ENCODE data around the gene MYH7B.

MYH7B gene

DNA sequence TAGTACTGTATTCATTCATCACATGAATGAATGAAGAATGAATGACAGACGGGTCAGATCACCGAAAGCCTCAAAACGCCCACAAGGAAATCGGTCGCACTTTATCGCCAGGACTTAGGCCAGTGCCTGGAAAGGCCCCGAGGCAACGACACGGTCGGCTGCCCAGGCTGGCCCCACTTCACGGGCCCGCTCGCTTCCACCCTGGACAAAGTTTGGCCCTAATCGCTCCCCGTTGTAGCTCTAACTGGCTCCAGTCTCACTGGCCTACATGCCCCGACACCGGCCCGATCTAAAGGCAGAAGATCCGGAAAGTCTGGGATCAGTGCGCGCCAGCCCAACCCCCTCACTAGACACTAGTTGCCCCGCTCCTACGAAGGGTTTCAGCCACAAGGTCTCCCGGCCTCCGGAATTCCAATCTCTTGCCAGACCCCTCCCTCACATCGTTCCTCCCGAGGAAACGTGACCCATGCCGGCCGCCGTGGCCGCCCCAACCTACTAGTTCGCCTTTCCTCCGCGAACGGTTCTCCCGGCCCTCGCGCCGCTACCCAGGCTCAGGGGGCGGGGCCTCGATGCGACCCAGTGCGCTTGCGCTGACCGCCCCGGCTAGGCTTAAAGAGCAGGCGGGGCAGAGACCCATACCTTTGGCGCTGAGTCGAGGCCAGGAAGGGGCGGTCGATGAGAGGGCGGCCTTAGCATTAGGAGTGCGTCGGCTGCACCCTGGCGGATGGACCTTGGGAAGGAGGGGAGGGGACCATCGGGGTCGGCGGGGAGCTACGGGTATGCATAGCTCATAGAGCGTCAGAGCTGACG lies at the start of gene MYH7B, which contains the start of gene GSS:
MYH7B (plus strand) TSS at position 638 of the 810 bp plus-strand sequence. CDS start 22,138 bp downstream, outside the sequence.
GSS (minus strand) TSS at position 576 of the 810 bp plus-strand sequence. CDS start 3,954 bp downstream, outside the sequence.
- DNase-seq (ENCODE audit: low spot score): peak; percentile 97

DNA sequence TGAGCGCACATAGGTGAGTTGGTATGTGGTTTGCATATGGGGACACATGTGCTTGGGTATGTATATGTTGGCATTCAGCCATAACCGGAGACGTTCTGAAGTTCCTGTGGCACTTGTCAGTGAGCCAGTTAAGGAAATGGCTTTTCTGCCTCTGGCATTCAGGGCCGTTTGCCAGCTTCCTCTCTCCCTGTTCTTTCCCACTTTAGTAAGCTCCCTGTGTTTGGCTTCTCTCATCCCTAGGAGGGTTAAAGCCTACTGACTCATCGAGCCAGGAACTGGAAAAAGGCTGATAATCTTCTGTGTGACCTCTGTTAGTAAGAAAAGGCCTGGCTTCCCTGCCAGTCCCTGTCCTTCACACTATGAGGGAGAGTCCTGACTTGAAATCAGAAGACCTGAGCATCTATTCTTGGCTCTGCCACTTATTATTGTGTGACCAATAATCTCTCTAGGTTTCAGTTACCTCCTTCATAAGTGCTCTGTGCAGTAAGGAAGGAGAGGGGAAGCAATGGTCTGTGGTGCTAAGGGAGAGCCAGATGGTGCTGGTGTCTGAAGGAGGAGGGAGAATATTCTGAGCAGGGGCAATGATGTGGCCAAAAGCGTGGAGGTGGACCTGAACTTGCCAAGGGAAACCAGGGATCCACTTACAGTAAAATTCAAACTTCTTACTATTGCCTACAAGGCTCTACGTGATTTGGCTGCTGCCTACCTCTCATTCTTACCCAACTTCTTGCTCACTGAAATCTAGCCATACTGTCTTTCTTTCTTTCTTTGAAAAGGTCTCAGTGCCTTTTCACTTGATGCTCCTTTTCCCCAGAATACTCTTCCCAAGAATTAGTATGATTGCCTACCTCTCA lies 47.8 kb upstream of the MYH7B start:
- DNase-seq (ENCODE audit: low spot score): peak; percentile 80

- DNase-seq (ENCODE audit: low spot score): no peak
These were observed 40.5 kb upstream of the MYH7B start for GRCh38 chr20:34915131-34915530.

- DNase-seq (ENCODE audit: low spot score): no peak
These were observed 39.8 kb upstream of the MYH7B start for GRCh38 chr20:34915749-34916455.

DNA sequence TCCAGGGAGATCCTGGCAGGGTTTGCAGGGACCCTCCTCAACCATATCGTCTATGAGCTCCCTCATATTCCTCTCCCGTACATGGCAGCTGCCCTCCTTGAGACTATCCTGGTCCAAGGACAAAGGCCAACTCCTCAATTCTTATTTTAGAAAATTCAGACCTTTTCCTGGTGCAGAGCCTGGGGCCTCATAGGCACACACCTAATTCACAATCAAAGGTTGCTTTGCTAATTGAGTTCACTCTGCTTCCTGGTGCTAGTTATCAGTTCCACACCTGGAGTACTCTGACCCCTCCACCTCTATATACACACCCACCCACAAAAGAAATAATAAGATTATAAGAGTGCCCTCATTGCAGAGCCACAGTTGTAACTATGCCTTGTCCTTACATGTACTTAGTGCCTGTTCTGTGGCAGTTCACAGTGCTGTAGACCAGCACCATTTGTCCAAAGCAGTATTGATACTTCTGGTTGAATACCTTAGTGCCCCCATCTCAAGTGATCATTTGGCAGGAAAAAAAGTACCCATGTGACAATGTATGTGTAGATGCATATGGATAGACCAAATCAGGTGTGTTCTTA lies 38.8 kb upstream of the MYH7B start:
- no peak for DNase-seq (ENCODE audit: low spot score)

GRCh38 chr20:34920055-34920454 lies 35.6 kb upstream of the MYH7B start:
- DNase-seq (ENCODE audit: low spot score): no peak

DNA sequence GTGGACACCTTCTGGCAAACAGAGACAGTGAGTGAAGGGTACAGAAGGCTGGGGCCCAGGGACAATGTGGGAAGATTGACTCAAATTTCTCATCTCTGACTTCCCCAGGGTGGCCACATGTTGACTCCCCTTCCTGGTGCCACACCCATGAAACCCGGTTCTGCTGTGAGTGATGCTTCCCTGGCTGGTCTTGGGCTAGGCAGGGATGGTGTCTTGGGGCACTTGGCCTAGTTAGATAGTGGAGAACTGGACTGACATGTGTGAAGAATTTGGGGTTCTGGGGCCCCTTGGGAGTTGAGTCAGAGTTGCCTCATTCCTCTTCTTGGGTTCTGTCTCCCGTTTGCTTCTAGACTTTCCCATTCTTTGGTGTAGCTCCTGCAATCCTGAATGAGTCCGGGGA lies 34.2 kb upstream of the MYH7B start:
- DNase-seq (ENCODE audit: low spot score): no peak

- DNase-seq (ENCODE audit: low spot score): no peak
These were observed 32.9 kb upstream of the MYH7B start for GRCh38 chr20:34922654-34923381.

GRCh38 chr20:34923414-34923813 lies 32.3 kb upstream of the MYH7B start:
- no peak for DNase-seq (ENCODE audit: low spot score)

GRCh38 chr20:34925341-34925740 lies 30.3 kb upstream of the MYH7B start:
- DNase-seq (ENCODE audit: low spot score): no peak

DNA sequence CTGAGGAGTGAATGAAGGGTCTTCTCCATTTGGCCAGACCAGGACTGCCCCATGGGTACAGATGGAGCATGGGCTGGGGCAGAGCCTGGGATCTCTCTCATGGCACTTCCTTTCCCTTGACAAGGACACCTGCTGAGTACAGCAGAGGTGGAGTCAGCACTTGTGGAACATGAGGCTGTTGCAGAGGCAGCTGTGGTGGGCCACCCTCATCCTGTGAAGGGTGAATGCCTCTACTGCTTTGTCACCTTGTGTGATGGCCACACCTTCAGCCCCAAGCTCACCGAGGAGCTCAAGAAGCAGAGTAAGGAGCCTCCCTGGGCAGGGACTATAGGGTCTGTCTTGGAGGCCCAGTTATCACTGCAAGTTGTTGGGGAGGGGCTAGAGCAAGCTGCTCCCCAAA lies 29.7 kb upstream of the MYH7B start:
- no peak for DNase-seq (ENCODE audit: low spot score)

DNA sequence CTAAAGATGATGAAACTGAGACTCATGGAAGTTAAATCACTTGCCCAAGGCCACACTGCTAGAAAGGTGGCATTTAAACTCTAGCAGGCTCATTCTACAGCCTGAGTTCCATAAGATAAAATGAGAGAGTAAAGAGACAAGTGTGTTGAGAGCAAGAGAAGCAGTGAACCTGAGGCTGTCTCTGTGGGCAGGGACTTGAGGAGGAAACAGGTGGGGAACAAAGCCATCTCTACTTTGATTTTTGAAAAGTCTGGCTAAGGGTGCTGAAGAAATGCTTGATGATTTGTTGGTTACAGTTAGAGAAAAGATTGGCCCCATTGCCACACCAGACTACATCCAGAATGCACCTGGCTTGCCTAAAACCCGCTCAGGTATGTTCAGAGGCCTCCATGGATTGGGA lies 29.1 kb upstream of the MYH7B start:
- DNase-seq (ENCODE audit: low spot score): no peak

DNA sequence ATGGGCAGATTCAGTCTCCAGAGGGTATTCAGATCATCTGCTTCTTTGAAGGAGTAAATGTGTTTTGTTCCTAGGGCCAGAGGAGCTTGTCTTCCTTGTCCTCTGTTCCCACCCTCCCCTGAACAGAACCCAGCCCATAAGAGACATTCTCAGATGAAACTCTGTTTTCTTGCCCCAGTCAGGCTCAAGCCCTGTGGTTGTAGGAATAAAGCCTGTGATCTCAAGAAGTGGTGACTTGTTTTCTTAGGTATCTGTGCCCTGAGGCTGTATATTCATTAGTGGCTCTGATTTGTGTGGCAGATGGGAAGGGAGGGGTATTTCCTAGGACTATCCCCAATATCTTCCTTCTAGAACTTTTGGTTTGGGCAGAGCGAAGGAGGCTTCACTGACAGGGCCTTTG lies 27.9 kb upstream of the MYH7B start:
- DNase-seq (ENCODE audit: low spot score): no peak

DNA sequence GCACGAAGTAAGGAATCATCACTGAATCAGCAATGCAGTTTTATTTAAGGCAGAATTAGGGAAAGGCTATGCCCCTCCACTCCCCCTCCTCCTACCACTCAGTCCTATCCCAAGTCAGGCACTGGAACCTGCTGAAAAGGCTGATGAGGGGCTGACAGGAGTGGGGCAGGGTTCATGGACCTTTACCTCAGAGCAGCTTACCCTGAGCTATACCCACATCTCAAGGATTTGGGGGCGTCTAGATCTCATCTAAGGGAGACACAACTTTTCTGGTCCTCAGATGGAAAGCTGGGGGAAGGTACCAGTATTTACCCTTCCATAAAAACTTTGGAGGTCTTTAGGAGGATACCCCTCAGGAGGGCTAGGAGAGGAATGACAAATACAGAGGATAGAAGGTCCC lies 27.3 kb upstream of the MYH7B start:
- no peak for DNase-seq (ENCODE audit: low spot score)

GRCh38 chr20:34931771-34932170 lies 23.9 kb upstream of the MYH7B start:
- no peak for DNase-seq (ENCODE audit: low spot score)

GRCh38 chr20:34938466-34939163 lies 17.1 kb upstream of the MYH7B start:
- DNase-seq (ENCODE audit: low spot score): no peak

GRCh38 chr20:34940081-34940481 lies 15.6 kb upstream of the MYH7B start:
- no peak for DNase-seq (ENCODE audit: low spot score)

- no peak for DNase-seq (ENCODE audit: low spot score)
These were observed 14.4 kb upstream of the MYH7B start for GRCh38 chr20:34941226-34941625.

- DNase-seq (ENCODE audit: low spot score): no peak
These were observed 13.4 kb upstream of the MYH7B start for GRCh38 chr20:34942301-34942700.

DNA sequence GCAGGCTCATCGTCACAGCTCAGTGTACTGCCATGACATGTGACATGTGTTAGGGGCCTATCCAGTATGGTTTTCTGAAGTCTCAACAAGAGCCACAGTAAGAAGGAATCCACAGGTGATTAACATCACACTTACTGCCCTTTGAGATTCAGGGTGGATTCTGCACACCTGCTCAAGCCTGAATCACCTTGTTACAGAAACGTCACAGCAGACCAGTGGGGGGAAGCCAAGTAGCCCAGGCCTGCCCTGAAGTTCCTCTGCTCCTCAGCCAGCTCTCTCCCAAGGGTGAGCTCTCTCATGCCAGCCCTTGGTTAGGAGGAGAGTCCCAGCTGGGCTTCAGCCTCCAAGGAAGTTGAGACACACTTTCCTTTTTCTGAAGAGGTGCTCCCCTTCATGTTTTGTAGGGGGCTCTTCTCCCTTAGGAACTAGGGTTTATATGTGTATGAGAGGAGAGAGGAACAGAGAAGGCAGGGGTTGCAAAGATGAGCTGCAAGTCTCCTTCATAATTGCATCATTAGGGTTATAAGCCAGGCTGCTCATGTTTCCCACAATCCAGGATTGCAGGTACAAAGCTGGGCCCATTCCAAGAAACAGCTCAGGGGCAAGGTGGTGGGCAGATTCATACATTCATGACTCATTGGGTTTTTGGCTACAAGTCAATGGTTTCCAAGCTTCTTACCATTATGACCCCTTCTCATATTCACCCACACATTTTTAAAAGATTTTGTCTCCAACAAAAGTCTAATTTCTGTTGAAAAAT lies 11.7 kb upstream of the MYH7B start:
- DNase-seq (ENCODE audit: low spot score): no peak
